NCI-H1694 (cell line): ENCODE results near the gene CCND3.
A peak's percentile ranks its signal among the peaks of the same experiment; 100 is the strongest.
"Not testable (repeated sequence)": the region's sequence is repeated elsewhere in the genome, so short reads cannot be mapped to it uniquely, and the experiment has no call there.

Source experiments
- DNase-seq: peaks from one replicate; lab custom pipeline; 2025; lab: John Stamatoyannopoulos, UW

CCND3 gene

DNA sequence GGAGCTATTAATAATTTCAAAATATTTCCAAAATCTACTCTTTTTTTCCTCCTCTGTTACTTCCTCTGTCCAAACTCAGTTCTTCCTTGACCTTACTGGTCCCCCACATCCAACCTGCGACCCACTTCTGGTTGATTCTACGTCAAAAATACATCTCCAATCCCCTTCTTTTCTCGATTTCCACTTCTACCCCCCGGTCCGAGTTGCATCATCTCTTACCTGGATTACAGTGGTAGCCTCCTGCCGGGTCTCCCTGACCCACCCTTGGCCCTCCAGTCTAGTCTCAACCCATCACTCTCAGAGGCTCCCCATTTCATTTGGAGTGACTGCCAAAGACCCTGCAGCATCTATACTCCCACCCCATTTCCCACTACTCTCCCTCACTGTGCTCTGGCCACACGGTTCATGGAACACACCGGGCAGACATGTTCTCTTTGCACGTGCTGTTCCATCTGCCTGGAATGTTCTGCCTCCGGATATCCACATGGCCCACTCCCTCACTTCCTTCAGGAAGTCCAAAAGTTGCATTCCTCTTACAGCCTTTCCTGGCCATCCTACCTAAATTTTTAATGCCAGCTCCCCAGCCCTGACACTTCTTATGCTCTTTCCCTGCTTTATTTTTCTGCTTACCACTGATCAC lies 6.1 kb upstream of the CCND3 start:
- DNase-seq = no peak

DNA sequence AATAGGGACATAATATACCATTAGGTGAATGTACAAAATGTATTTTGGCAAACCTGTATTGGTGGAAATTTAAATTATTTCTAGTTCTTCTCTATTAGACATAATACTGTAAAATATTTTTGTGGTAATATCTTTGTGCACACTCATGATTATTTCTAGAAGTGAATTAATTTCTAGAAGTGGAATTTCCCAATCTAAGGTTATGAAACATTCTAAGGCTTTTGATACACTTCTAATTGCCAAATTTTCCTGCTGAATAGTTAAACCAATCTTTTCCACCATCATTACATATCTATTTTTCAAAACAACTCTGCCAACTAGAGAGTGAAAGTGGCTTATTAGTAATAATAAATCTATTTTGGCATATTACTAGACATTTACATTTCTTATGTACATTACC lies 1.8 kb upstream of the CCND3 start:
- DNase-seq = no peak

DNA sequence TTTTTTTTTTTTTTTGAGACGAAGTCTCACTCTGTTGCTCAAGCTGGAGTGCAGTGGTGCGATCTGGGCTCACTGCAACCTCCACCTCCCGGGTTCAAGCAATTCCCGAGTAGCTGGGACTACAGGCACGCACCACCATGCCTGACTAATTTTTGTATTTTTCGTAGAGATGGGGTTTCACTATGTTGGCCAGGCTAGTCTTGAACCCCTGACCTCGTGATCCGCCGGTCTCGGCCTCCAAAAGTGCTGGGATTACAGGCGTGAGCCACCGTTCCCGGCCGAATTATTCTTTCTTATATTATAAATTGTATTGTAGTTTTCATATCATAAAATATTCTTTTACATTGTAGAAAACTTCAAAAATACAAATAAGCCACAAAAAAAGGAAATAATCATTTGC lies 1.3 kb upstream of the CCND3 start:
- not testable (repeated sequence) for DNase-seq

DNA sequence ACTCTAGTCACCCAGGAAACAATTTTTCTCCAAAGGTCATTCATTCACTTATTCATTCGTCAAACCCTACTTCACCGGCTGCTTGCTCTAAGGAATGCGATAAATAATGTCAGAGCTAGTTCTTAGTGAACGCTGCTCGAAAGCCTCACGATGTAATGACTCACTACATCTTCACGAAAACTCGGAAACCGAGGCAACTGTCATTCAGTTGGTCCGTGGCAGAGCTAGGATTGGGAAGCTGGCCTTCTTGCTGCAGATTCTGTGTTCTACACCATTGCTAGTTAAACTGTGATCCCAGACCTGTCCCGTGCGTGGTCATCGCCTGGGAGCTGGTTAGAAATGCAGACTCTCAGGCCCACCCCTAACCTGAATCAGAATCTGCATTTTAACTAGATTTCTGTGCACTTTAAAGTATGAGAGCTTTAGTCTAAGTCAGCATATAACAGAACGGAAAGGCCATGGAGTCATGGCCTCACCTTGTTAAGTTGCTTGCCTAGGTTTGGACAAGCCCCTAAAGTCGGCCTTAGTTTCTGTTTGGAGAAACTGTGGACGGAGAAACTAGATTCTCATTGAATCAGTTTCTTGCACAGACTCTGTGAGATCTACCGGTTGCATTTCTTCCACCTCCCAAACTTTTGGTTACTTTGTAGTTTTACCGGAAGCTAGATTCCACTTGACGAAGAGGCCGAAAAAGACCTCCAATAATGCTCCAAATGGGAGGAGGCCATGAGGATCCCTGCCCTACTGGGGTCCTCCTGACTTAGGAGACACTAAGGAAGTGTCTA lies 651 bp upstream of the CCND3 start:
- DNase-seq = no peak

DNA sequence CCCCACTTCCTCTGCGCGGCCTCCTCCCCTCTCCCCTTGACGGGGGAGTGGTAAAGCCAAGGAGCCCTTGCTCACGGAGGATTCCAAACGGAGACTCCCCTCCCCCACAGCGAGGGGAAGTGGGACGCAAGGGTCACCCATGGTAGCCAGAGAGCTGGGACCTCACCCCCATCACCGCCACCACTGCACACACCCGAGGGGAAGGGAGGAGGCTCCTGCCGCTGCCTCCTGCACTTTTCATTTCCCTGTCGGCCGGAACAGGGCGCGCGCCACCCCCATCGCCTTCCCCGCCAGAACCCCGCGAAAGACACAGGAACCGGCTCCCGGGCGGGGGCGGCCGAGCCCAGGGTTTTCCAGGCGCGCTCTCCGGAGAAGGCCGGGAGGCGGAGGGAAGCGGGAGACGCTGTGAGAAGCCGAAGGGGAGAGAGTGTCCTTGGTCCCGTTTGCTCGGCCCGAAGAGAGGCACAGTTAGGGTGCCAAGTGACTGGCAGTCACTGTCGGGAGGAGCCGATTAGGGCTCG lies 789 bp downstream of the CCND3 start:
- DNase-seq = no peak

DNA sequence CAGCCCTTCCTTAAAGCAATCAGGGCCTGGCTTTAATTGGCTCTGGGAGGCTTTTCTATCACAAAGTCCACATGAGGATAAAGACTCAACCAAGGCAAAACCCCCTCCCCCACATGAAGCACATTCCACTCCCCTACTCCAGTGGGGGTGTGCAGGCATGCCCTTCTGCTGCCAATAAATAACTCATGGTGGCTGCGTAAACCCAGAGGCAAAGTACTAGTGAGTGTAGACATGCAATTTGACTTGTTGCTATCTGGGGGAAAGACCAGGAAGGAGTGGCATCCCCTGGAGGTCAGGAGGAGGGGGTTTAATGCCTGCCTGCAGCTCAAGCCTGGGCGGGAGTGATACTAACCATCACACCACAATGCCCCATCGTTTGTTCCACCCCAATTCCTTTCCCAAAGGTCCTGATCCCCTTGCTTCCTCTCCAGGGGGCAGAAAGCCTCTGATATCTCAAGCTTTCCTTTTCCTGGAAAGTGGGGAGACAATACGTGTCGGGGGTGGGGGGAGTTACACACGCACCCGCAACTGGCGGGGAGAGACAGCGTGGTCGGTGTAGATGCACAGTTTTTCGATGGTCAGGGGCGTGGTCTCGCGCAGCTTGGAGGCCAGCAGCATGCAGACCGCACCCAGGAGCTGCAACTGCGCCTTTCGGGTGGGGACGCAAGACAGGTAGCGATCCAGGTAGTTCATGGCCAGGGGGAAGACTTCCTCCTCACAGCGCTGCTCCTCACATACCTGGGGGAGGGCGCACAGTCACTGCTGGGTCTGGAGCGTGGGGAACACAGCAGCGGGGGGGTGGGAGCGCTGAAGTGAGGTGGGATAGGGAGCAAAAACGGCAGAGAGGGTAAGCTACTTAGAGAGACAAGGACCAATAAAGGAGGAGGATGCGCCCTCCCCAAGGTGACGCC lies 1.5 kb downstream of the CCND3 start:
- DNase-seq = no peak

DNA sequence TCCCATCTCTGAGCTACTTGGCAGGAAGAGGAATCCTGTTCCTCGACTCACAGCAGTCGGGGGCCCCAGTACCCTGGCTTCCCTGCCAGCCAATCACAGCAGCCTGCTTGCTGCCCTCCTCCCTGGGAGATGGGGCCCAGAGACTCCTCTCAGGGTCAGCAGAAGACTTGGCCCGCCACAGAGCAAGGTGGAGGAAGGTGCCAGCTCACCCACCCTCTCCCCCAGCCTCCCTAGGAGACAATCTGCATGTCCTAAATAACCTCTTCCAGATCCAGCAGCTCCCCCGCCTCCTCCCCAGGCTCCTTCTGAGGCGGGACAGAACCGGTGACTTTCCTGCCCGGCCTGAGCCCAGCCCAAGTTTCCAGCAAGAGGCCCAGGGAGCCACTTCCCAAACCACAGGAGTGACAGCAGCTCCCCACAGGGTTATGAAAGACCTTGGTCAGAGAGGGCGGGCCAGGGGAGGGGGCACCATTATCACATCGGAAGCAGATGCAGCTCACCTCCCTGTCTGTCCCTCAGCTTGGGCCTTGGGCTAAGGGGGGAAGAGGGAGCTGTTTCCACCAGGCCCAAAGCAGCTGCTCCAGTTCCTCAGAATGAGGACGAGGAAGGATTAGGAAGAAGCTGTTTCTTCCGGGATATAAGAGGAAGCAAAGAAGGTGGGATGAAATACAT lies 2.3 kb downstream of the CCND3 start:
- DNase-seq = no peak

DNA sequence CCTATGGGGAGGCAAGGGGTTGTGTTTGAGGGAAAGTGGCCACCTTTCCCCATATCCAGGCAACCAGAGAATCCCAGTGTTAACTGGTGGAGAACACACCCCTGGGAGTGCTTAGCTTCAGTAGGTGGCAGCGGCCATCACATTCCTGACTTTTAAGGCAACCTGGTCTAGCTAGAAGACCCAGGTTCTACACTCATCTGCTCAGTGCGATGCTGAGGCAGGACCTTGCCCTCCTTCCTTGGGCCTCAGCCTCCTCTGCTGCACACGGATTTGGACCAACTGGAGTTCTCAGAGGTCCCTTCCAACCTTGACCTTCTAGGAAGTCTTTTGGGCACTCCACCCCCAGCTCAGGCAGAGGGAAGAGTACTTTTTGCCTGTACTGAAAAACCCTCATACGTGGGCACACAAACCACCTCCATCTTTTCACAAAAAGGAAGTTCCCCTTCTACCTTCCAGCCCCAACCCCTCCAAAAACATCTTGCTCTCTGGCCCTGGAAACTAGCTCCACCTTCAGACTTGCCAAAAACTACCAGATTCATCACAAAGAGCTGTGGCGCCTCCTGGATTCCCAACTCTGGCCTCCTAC lies 2.9 kb downstream of the CCND3 start:
- no peak for DNase-seq

DNA sequence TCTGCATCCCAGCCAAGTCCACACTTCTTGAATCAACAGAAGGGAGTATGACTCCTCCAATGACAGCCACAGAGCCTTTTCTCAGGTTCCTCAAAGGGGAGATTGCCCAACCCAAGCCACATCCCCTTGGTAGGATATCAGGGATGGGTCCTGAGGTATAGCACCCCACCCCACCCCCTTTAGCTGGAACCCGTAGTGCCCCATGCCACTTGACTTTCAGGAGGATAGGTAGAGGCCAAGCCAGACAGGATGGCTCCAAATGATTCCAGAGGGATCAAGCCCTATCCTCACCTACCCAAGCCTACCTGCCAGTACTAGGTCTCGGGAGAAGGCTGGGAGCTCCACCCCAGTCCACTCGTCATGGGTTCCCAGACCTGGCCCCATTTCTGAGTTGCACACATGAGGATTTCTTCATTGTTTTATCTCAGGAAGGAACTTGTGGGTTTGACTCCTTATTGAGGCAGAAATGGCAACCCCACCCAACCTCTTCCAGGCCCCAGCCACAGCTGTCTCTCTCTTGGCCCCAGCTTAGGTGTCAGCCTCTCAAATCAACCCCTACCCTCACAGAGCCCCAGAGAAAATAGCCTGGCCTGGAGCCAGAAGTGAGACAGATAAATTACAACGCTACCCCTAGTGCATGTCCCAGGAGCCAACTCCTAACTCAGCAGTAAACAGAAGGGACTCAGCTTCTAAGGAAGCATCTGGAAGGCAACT lies 3.6 kb downstream of the CCND3 start:
- DNase-seq = no peak

DNA sequence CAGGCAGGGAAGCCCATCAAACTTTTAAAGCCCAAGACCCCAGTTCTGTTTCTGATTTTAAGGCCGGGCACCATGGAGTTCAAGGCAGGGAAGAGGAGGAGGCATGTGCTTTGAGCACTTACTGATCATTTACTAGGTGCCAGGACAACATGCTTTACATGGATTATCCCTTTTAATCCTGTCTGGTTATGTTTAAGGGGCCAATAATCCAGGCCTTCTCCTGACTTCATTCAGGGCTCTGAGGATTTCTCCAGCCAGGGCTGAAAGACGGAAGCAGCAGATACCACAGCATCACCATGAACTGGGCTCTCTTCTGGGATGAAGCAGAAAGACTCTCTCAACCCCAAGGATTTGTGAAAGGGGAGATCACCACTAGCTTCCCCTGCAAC lies 4.1 kb downstream of the CCND3 start:
- DNase-seq = no peak

DNA sequence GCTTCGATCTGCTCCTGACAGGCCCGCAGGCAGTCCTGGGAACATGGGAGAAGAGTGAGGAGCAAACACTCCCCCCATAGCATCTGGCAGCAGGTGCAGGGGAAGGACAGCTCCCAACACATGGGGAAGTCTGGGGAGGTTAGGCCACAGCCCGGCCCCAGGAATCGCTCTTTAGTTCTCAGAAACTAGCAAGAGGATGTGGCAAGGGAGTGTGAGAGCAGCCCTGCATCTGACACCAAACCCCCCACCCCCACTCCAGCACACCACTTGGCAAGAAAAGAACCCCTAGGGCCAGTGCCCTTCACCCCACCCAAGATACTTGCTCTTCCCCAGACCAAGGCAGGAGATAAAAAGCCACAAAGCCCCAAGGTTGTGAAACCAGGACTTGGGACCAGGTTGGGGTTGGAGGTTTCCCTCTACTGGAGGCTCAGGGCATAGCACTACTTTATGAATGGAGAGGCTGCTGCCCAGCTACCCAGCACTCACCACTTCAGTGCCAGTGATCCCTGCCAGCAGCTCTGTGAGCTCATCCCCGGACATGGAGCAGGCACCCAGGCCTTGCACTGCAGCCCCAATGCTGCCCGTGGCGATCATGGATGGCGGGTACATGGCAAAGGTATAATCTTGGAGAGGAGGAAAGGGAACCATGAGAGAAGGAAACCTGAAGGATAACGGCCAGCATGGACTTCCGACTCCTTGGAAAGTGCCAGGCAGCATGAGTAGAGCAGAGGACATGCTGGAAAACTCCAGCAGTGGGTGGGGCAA lies 5.4 kb downstream of the CCND3 start:
- peak; percentile 32 for DNase-seq

DNA sequence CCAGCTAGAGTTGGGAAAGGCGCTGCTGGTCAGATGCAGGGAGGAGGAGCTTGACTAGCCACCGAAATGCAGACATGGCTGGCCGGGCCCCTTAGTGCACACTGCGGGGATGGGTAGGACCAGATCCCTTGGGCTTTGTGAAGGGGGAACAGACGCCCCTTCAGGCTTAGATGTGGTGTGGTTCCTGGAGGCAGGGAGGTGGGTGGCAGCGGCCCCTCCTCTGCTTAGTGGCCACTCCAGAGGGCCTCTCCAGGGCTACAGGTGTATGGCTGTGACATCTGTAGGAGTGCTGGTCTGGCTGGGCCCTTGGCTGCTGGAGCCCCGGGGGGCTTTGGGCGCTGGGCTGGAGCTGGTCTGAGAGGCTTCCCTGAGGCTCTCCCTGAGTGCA lies 5.9 kb downstream of the CCND3 start:
- no peak for DNase-seq

DNA sequence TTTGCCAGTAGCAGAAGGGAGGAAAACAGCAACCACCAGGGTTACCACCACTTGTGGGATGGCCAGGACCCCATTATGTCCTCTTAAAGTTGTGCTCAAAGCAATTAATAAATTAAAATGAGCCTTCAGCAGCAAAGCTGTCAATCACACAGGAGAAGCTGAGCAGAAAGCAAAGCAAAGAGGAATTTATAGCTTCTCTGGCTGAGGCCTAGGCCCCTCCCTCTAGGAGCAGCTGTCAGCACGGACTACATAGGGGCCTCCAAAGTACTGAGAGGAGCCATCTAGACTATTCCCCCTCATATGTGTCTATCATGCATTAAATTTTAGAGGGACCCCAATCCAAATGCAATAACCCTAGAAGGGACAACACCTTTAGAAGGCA lies 6.4 kb downstream of the CCND3 start:
- no peak for DNase-seq

DNA sequence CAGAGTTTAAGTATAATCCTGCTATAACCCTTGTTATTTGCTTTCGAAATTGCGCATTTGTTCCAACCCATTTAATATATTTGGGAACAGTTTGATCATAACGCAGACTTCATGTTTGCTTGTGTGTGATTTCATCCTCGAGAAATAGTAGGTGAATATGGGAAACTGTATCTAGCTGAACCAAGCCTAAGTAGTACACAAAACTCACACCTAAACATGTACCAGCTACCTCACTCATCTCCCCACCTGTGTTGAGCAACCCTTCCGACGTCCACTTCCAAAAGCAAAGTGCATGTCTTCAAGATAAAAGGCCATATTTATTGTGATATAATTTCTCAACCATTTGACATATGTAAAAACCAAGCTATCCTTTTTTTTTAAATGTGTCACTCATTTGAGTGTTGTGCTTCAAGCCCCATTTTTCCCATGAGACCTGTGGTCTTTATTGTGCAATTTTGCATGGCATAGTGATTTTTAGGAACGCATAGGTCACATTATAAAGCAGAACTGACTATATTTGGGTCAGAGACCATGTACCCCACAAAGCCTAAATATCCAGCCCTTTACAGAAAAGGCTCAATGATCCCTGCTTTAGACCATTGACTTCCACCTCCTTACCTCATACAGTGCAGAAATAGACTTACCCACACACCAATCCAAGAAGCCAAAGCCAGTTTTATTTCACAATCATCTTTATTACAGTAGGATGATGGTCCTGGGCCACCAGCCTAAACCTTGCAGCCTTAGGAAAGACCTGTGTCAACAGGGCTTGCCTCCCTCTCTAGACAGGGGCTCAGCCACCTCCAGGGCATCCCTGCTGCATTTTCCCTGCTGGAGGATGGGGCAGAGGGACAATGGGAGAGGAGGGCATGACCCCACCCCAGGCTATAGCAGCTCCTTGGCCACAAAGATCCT lies 7.1 kb downstream of the CCND3 start:
- DNase-seq = no peak

DNA sequence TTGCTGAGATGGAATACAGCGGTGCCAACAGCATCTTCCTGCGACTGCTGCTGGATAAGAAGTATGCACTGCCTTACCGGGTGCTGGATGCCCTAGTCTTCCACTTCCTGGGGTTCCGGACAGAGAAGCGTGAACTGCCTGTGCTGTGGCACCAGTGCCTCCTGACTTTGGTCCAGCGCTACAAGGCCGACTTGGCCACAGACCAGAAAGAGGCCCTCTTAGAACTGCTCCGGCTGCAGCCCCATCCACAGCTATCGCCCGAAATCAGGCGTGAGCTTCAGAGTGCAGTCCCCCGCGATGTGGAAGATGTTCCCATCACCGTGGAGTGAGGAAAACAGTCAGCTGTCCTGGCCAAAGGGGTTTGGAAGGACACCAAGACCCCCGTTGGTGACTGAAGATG lies 9.2 kb downstream of the CCND3 start:
- DNase-seq = no peak

DNA sequence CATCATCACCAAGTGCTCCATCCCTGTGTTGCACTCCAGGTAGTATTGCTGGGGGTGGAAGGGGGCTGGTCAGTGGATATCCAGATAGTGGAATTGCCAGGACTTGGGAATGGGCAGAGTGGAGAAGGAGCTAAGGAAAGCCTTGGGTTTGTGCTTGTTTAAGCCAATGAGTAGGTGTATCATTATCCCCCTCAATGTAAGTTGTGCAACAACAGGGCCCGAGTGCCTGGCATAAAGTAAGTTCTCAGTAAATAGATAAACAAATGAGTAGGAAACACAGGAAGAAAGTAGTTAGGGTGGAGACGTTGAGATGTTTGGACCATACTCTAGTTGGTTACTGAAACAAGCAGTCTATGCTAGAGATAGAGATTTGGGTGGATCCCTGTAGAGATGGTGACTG lies 9.8 kb downstream of the CCND3 start:
- DNase-seq = no peak

DNA sequence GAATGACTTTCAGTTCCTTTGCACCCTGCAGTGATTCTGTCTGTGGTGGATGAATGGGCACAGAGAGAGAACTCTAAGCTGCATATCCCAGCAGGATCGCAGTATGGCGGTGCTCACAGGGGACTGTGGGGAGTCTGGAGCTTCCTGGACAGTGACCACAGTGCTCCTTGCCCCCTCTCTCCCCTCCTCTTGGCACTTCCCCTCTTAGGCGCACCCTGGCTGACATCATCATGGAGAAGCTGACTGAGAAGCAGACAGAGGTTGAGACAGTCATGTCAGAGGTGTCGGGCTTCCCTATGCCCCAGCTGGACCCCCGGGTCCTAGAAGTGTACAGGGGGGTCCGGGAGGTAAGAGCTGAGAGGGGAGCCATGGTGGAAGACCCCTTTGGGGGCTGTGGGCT lies 11.7 kb downstream of the CCND3 start:
- no peak for DNase-seq

DNA sequence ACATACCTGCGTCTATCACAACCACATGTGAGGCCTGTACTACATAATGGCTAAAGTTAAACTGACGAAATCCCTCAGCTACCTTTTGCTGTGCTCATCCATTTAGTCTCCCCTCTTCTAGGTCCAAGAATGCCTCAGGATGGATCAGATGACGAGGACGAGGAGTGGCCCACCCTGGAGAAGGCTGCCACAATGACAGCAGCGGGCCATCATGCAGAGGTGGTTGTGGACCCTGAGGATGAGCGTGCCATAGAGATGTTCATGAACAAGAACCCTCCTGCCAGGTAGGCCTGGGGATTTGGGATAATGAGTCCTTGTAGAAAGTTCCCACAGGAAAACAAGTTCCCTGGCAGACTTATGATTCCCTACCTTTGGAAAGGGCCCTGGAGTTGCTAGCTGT lies 14.4 kb downstream of the CCND3 start:
- no peak for DNase-seq

DNA sequence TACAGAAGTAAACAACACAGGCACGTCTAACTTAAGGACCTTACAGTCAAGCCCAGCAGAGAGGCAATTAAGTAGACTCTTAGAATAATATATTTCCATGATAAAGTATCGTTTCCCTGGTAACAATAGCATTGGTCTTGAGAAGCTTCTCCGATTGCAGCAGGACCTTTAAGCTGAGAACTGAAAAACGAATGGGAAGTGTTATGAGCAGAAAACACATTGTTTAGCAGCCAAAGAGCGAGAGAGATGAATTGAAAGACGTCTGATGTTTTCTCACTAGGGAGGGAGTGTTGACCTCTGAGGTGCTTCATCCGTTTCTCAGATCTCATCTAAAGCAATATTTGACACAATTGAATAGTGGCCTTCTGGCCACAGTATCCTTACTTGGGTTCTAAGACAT lies 19.5 kb downstream of the CCND3 start:
- no peak for DNase-seq

DNA sequence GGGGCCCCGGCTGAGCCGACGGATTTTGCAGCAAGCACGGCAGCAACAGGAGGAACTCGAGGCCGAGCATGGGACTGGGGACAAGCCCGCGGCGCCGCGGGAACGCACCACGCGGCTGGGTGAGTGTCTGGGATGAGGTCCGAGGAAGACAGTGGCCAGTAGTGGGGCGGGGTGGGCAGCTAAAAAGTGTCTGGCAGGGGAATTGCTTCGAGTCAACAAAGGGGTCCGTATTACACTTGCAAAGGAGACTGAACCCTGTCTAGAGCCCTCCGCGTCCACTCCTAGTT lies 20.0 kb downstream of the CCND3 start:
- no peak for DNase-seq
